Activated naive CD8-positive, alpha-beta T cell treated with anti-CD3 and anti-CD28 coated beads for 36 hours (primary cell): Measurements from ENCODE around the gene PTGES2. TPM values are rescaled to one million over a fixed set of nuclear protein-coding genes. Genes with fewer than 3 reads are reported as not detected.
A peak's percentile ranks its signal among the peaks of the same experiment; 100 is the strongest.

Experiments
- DNase-seq: peaks from one replicate; pipeline ENCODE4 v3.0.0; 2021
- H3K27ac Mint-ChIP-seq: one replicate; pipeline ENCODE4 v1.8.0; 2022; ENCODE audit warnings: mild to moderate bottlenecking, moderate library complexity, mixed read lengths
- H3K27me3 Mint-ChIP-seq: one replicate; pipeline ENCODE4 v1.8.0; 2022; ENCODE audit warnings: mild to moderate bottlenecking, mixed read lengths
- H3K36me3 Mint-ChIP-seq: one replicate; pipeline ENCODE4 v1.8.0; 2021; ENCODE audit warnings: mild to moderate bottlenecking, mixed read lengths
- H3K4me1 Mint-ChIP-seq: one replicate; pipeline ENCODE4 v1.8.0; 2021; ENCODE audit warnings: mixed read lengths
- H3K4me3 Mint-ChIP-seq: one replicate; pipeline ENCODE4 v1.8.0; 2022; ENCODE audit warnings: mild to moderate bottlenecking, moderate library complexity, mixed read lengths
- H3K9me3 Mint-ChIP-seq: one replicate; pipeline ENCODE4 v1.8.0; 2022; ENCODE audit warnings: mixed read lengths
- total RNA-seq, 2 experiments: library from RNA; stranded (reverse); gene quantifications; one replicate each; pipeline ENCODE4 v1.2.3, GENCODE V29; 2021

PTGES2 gene
- total RNA-seq = 10 to 100 TPM; 63.3 to 66.1 TPM

DNA sequence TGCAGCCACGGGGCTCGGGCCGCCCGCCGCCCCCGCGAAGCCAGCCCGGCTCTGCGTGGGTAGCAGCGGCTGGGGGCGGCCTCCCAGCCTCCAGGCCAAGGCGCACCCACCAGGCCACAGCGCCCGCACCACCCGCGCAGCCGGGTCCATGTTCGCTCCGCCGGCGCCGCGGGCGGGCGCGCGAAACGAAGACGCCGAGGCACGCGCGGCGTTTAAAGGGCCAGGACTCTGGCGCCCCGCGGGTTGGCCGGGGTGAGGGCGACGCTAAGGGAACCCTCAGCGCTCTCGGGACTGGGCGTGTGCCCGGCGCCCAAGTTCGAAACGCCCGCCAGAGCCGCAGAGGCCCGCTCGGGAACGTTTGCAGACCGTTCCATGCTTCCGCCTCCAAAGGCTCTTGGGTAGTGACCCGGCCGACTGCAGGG lies at the start of gene PTGES2:
Gene PTGES2, minus strand, starts transcription at position 162 of the 422 bp plus-strand sequence. Its CDS starts 12 bp downstream, at position 150.
- Mint-ChIP-seq H3K36me3 (peaks cover 9% of the 10 kb centered on the region), H3K27me3 (no peaks in the 10 kb centered on the region), H3K4me3 (peak within 1 kb of the TSS; percentile 97), H3K27ac (peak within 1 kb of the TSS; percentile 98), H3K4me1 (peaks cover 24% of the 10 kb centered on the region), H3K9me3 (no peaks in the 10 kb centered on the region)
- DNase-seq = peak; percentile 89

- Mint-ChIP-seq H3K36me3 (peaks cover 18% of the 10 kb centered on the region), H3K27ac (no peak overlapping the region), H3K27me3 (no peaks in the 10 kb centered on the region), H3K4me3 (no peak overlapping the region), H3K4me1 (no peaks in the 10 kb centered on the region), H3K9me3 (no peaks in the 10 kb centered on the region)
- DNase-seq = no peak
Measured at GRCh38 chr9:128175726-128176125, 48.2 kb upstream of the PTGES2 start.

- Mint-ChIP-seq H3K27me3 (no peaks in the 10 kb centered on the region), H3K27ac (no peak overlapping the region), H3K36me3 (peaks cover 15% of the 10 kb centered on the region), H3K4me1 (no peaks in the 10 kb centered on the region), H3K4me3 (no peak overlapping the region), H3K9me3 (no peaks in the 10 kb centered on the region)
- DNase-seq = no peak
Measured at GRCh38 chr9:128175102-128175563, 47.6 kb upstream of the PTGES2 start.

DNA sequence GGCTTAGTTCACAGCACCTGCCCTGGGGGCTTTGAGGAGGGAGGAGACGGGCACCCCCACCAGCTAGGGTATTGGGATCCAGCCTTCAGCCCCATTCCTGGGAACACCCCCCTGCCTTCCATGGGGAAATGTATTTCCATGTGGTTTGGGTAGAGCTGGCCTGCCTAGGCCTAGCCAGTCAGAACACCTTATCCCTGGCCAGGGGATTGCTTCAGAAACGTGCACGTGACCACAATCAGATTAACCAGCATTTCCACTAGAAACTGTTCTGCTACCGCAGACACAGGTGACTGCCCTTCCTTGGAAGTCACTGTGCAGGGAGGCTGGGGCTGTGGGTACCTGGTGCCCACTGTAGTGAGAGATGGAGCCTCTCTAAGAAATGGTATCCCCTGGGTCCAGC lies 46.5 kb upstream of the PTGES2 start:
- Mint-ChIP-seq H3K36me3 (peaks cover 8% of the 10 kb centered on the region), H3K9me3 (no peaks in the 10 kb centered on the region), H3K4me3 (no peak overlapping the region), H3K27me3 (no peaks in the 10 kb centered on the region), H3K4me1 (no peaks in the 10 kb centered on the region), H3K27ac (no peak overlapping the region)
- no peak for DNase-seq

GRCh38 chr9:128169925-128170324 lies 42.4 kb upstream of the PTGES2 start:
- Mint-ChIP-seq H3K36me3 (peaks cover 9% of the 10 kb centered on the region), H3K27ac (no peak overlapping the region), H3K9me3 (no peaks in the 10 kb centered on the region), H3K4me3 (no peak overlapping the region), H3K27me3 (no peaks in the 10 kb centered on the region), H3K4me1 (peaks cover 2% of the 10 kb centered on the region)
- no peak for DNase-seq

GRCh38 chr9:128169492-128169891 lies 42.0 kb upstream of the PTGES2 start:
- Mint-ChIP-seq H3K36me3 (peaks cover 11% of the 10 kb centered on the region), H3K27ac (no peak overlapping the region), H3K9me3 (no peaks in the 10 kb centered on the region), H3K4me3 (no peak overlapping the region), H3K4me1 (peaks cover 2% of the 10 kb centered on the region), H3K27me3 (no peaks in the 10 kb centered on the region)
- no peak for DNase-seq

- Mint-ChIP-seq H3K27ac (no peak overlapping the region), H3K36me3 (peaks cover 15% of the 10 kb centered on the region), H3K4me3 (no peak overlapping the region), H3K27me3 (no peaks in the 10 kb centered on the region), H3K4me1 (peaks cover 2% of the 10 kb centered on the region), H3K9me3 (no peaks in the 10 kb centered on the region)
- DNase-seq = no peak
Measured at GRCh38 chr9:128168731-128169308, 41.3 kb upstream of the PTGES2 start.

- Mint-ChIP-seq H3K27ac (no peak overlapping the region), H3K36me3 (peaks cover 21% of the 10 kb centered on the region), H3K4me1 (peaks cover 4% of the 10 kb centered on the region), H3K9me3 (no peaks in the 10 kb centered on the region), H3K27me3 (no peaks in the 10 kb centered on the region), H3K4me3 (no peak overlapping the region)
- DNase-seq = no peak
Measured at GRCh38 chr9:128167209-128167608, 39.7 kb upstream of the PTGES2 start.

DNA sequence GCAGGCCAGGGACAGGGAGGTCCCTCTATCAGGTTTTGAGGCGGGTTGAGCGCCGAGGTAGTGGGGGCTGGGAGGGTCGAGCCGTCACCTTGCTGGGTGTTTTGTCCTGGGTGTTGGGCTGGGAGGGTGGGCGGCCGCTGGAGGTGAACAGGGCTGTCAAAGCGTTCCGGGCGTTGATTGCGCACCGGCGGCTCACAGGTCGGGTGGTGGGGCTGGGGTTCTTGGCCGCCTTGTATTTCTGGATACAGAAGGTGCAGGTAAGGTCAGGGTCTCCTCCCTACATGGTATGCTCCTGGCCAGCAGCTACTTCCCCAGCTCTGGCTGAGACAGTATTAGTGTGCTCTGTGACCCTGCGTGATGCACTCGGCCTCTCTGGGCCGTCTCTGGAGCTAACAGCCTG lies 38.6 kb upstream of the PTGES2 start:
- Mint-ChIP-seq H3K36me3 (peaks cover 26% of the 10 kb centered on the region), H3K27ac (no peak overlapping the region), H3K4me1 (peaks cover 12% of the 10 kb centered on the region), H3K4me3 (no peak overlapping the region), H3K9me3 (no peaks in the 10 kb centered on the region), H3K27me3 (no peaks in the 10 kb centered on the region)
- no peak for DNase-seq

GRCh38 chr9:128164307-128164885 lies 36.9 kb upstream of the PTGES2 start:
- H3K27me3 Mint-ChIP-seq = no peaks in the 10 kb centered on the region
- H3K36me3 Mint-ChIP-seq = peaks cover 22% of the 10 kb centered on the region
- no peak overlapping the region for H3K4me3 Mint-ChIP-seq
- peaks cover 19% of the 10 kb centered on the region for H3K4me1 Mint-ChIP-seq
- DNase-seq = no peak
- no peaks in the 10 kb centered on the region for H3K9me3 Mint-ChIP-seq
- H3K27ac Mint-ChIP-seq = no peak overlapping the region

DNA sequence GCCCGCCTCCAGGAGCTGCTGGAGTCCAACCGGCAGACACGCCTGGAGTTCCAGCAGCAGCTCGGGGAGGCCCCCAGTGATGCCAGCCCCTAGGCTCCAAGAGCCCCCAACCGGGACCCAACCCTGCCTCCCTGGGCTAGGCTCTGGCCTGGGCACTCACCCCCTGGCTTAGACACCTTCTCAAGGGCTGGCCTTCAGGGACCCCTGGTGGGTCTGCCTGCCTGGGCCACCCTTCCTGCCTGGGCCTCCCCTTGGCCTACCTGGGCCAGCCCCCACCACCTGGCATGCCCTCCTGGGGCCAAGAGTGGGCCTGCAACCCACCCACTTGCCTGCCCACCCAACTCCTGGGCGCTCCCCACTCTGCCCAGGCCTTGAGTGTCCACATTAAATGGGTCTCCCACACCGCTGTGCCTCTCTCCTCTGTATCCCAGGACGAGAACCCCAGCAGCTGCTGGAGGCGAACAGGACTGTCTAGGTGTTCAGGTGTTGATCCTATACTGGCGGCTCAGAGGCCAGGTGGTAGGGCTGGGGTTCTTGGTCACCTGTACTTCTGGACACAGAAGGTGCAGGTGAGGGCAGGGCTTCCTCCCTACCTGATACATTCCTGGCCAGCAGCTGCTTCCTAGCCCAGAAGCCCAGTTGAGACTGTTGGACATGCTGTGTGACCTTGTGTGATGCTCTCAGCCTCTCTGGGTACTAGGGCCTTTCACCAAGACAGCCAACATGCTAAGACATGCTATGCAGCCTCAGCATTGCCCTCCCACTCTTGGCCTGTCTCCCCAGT lies 36.2 kb upstream of the PTGES2 start:
- peaks cover 22% of the 10 kb centered on the region for H3K4me1 Mint-ChIP-seq
- H3K27ac Mint-ChIP-seq = no peak overlapping the region
- peaks cover 20% of the 10 kb centered on the region for H3K36me3 Mint-ChIP-seq
- DNase-seq = no peak
- no peaks in the 10 kb centered on the region for H3K27me3 Mint-ChIP-seq
- H3K9me3 Mint-ChIP-seq = no peaks in the 10 kb centered on the region
- H3K4me3 Mint-ChIP-seq = no peak overlapping the region

- no peaks in the 10 kb centered on the region for H3K27me3 Mint-ChIP-seq
- H3K36me3 Mint-ChIP-seq = peaks cover 17% of the 10 kb centered on the region
- H3K9me3 Mint-ChIP-seq = no peaks in the 10 kb centered on the region
- no peak overlapping the region for H3K4me3 Mint-ChIP-seq
- DNase-seq = no peak
- H3K27ac Mint-ChIP-seq = no peak overlapping the region
- H3K4me1 Mint-ChIP-seq = peaks cover 22% of the 10 kb centered on the region
Measured at GRCh38 chr9:128163027-128163515, 35.5 kb upstream of the PTGES2 start.

DNA sequence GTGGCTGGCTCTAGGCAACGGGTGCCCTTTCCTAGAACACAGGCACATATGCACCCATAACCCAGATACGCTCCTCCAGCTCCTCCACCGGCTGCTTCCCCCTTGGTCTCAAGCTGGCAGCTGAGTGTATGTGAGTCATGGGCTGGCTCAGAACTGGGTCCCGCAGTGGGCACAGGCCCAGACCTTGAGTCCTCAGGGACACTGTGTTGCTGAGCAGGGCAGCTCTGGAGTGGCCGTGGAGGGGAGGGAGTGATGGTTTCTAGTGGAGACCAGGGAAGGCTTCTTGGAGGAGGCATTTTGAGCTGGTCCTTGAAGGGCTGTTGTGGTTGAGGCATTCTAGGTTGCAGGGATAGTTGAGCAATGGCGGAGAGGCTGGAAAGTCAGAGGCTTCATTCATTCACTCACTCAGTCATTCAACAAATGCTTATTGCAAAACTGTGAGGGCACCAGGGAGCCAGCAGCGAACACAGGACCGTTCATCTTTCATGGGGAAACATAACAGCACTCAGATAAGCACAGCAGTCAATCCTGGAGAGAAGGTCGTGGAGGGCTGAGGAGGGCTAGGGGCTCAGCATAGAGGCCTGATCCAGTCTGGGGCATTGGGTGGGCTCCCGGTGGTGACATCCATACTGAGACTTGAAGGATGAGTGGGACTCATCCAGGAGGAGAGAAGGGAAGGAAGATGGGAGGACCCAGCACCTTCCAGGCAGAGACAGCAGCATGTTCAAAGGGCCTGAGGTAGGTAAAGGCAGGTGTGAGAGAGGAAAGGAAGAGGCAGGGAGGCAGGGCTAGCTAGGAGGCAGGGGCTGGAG lies 34.9 kb upstream of the PTGES2 start:
- H3K4me1 Mint-ChIP-seq = peaks cover 22% of the 10 kb centered on the region
- H3K36me3 Mint-ChIP-seq = peaks cover 17% of the 10 kb centered on the region
- DNase-seq = no peak
- H3K27me3 Mint-ChIP-seq = no peaks in the 10 kb centered on the region
- peak overlapping the region; percentile 9 for H3K4me3 Mint-ChIP-seq
- H3K9me3 Mint-ChIP-seq = no peaks in the 10 kb centered on the region
- no peak overlapping the region for H3K27ac Mint-ChIP-seq

DNA sequence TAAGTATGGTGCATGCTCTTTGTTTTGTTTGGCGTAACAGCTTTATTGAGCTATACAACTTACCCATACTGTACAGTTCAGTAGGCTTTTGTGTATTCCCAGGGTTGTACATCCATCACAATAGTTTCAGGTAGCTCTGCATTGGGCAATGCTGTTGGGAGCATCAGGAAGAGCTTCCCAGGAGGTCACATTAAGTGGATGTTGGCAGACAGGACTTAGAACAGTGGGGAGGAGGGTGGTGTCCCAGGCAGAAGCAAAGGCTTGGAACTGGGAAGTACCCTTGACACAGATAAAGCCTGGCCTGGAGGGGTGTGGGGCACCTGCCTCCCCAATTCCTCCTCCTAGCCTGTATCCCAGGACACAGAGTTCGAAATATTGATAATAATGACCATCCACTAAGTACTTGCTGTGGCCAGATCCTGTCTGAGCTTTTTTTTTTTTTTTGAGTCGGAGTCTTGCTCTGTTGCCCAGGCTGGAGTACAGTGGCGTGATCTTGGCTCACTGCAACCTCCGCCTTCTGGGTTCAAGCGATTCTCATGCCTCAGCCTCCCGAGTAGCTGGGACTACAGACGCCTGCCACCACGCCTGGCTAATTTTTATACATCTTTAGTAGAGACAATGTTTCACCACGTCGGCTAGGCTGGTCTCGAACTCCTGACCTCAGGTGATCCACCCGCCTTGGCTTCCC lies 33.8 kb upstream of the PTGES2 start:
- Mint-ChIP-seq H3K4me1 (peaks cover 22% of the 10 kb centered on the region), H3K9me3 (no peaks in the 10 kb centered on the region), H3K4me3 (peak overlapping the region; percentile 83), H3K36me3 (peaks cover 17% of the 10 kb centered on the region), H3K27me3 (no peaks in the 10 kb centered on the region), H3K27ac (peak overlapping the region; percentile 80)
- no peak for DNase-seq
